Hepatic stellate cell (primary cell): ENCODE results near the gene MXD3.
"Not testable (repeated sequence)": the region's sequence is repeated elsewhere in the genome, so short reads cannot be mapped to it uniquely, and the experiment has no call there.

Experiments used
- DNase-seq: peaks from one replicate; pipeline ENCODE4 v3.0.0; 2011; ENCODE audit warnings: low spot score

Gene MXD3

GRCh38 chr5:177343000-177343399, 31.3 kb upstream of the MXD3 start:
- not testable (repeated sequence) for DNase-seq

DNA sequence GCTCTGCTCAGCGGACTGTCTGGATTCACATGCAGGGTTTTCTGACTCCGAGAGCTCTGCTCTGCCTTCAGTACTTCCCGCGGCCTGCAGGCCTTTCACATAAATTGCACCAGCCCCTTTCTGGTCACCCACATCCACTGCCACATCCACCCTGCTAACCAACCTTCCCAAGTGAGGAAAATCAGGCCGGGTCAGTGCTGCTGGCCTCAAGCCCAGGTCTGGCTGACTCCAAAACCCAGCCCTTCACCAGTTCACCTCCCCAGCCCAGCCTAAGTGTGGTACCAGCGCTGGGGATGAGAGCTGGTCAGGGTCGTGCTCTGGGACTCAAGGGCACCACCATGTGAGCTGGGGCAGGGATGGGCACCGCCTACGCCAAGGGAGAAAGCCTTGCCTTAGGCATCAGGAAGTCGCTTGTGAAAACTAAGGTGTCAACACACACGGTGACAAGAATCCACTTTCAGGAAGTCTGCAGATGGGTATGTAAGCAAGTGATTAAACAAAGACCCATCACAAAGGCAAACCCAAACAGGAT, 27.5 kb upstream of the MXD3 start:
- DNase-seq = no peak

DNA sequence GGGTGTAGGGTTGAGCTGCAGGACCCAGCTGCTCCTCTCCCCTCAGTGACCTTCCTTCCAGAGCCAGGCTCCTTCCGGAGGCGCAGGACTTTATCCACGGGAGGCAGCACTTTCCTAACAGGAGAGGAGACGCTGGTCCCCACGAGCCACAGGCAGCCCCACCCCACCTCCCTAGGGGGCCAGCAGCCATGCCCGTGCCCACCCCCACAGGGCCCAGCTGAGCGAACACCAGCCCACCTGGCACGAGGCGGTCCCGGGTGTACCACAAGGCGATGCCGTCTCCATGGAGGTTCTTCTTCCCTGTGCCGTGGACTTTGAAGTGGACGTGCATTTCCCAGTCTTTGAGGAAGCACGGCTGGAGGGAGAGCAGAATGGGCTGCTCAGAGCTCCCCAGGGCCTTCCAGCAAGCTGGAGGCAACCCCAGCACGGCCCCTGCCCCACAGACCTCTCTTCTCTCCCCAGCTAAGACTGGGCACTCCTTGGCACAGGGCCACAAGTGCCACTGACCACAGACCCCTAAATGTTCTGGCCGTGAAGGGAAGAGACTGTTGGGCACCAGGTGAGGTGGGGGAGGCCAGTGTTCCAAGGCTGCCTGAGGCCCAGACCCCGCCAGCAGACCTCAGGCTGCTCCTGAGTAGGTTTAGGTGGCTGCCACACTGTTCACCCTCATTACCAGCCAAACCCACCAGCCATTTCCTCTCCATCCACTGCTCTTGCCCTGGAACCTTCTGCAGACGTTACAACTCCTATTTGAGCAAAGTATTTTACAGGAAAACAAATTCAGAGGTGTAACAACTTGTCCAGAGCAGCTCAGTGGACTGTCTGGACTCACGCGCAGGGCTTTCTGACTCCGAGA, 26.8 kb upstream of the MXD3 start:
- DNase-seq = no peak

DNA sequence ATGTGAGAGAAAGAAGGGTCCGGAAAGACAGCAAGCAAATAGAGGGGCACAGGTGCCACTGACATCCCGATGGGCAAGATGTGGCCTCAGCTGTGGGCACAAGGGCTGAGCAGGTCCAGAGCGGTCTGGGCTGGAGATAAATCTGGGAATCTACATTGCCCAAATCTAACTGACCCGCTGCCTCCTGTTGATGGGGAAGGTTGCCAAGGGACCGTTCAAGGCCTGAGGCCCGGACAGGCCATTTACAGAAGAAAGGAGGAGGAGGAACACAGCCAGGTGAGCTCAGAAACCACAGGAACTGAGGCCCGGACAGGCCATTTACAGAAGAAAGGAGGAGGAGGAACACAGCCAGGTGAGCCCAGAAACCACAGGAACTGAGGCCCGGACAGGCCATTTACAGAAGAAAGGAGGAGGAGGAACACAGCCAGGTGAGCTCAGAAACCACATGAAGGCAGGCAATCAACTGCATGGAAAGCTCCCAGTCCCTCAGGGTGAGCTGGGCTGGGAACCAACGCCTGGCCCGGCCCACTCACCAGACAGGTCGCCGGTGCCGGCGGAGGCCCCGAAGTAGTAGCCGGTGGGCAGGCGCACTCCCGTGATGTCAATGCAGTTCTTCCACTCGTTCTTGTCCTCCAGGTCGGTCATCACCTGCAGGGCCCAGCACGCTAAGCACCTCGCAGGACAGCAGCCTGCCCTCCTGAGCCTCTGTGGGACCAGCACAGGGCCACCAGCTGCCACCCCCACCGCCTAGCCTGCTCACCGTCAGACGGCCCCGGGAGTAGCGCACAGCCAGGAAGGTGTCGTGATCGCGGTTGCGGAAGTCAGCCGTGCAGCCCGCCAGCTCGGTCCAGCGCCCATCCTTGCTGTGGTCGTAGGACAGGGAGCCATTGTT, 25.2 kb upstream of the MXD3 start:
- DNase-seq = no peak

GRCh38 chr5:177336112-177336511, 24.4 kb upstream of the MXD3 start:
- DNase-seq = no peak

DNA sequence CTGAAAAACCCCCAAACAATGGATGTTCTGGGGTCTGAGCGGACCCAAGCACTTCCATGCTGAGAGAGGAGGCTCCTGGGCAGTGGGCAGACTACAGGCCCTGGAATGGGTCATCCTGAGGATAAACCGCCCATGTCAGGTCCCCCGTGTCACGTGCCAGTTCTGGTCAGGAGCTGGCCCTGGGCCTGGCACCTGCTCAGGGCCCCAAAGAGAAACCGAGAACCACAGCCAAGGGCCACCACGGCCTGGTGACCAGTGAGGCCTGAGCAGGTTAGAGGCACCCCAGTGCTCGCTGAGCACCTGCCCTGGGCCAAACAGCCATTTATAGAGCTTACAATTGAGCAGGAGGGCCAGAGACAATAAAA, 24.0 kb upstream of the MXD3 start:
- DNase-seq = no peak

DNA sequence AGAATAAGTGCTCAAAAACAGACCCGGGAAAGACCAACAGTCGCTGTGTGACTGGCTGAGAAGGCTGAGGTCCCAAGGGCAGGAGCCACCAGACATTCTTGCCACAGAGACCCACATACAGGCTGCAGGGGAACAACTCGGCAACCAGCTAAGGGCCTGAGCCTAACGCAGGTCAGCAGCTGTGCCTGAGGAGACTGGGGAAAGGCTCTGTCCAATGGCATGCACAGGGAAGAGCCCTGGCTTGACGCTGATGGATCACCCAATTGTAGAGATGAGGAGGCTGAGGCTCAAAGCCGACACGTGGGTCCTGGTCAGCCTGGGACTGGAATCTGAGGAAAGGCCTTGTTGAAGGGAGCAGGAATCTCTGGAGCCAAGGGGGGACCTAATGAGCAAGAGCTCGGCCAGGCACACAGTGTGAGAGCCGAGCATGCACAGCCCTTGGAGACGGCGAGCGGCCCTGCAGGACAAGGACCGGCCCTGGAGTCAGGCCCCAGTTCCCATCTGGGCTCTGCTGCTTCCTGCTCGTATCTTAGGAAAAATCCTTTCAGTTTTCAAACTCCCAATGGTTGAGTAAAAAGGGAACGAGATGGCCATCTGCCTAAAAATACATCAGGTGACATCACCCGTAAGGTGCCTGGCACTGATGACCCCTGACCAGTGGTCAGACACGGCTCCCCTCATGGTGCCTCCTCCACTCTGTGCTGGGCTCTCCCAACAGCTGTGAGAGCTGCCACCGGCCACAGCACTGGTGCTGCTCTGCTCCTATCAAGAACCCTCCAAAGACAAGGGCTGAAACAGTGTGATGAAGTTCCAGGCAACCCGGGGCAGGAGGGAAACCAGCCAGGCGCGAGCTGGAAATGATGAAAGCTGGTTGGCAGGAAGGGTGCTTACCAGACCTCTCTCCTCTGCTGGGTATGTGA, 23.3 kb upstream of the MXD3 start:
- DNase-seq = no peak

GRCh38 chr5:177334155-177334551, 22.5 kb upstream of the MXD3 start:
- no peak for DNase-seq

GRCh38 chr5:177333420-177334154, 21.9 kb upstream of the MXD3 start:
- no peak for DNase-seq

GRCh38 chr5:177332896-177333260, 21.2 kb upstream of the MXD3 start:
- no peak for DNase-seq

DNA sequence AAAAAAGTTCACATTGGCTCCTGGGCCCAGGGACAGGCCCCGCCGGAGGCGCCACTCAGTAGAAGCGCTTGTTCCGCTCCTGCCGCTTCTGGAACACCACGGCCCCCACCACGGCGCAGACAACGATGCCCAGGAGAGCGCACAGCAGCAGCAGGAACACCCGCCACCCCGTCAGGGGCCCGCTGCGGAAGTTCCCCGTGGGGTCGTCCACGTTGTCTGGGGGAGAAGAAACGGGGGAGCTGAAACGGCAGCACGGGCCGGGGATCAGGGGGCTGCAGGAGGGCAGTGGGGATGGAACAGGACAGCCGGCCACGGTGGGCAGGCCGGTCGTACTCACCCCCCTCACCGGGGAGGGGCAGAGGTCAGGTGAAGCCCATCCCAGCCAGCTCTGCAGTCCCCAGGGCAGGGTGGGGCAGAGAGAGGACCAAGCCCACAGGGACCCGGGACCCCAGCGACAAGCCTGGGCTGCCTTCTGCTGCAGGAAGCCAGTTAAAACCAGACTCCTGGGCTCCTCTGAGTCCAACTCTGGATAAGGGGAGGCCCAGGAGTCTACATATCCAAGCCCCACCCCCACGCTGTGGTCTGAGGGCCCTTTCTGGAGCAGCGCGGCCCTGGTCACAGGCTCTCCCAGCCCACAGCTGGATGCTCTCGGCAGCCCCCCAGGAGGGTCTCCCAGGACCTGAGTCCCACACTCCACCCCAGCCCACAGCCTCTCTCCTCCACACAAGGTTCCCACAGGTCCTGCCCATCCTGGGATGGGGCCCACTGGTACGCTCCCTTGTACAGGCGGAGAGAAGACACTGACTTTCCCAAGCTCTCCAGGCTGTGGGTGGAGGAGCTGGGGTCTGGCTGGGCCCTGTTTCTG, 20.6 kb upstream of the MXD3 start:
- no peak for DNase-seq

DNA sequence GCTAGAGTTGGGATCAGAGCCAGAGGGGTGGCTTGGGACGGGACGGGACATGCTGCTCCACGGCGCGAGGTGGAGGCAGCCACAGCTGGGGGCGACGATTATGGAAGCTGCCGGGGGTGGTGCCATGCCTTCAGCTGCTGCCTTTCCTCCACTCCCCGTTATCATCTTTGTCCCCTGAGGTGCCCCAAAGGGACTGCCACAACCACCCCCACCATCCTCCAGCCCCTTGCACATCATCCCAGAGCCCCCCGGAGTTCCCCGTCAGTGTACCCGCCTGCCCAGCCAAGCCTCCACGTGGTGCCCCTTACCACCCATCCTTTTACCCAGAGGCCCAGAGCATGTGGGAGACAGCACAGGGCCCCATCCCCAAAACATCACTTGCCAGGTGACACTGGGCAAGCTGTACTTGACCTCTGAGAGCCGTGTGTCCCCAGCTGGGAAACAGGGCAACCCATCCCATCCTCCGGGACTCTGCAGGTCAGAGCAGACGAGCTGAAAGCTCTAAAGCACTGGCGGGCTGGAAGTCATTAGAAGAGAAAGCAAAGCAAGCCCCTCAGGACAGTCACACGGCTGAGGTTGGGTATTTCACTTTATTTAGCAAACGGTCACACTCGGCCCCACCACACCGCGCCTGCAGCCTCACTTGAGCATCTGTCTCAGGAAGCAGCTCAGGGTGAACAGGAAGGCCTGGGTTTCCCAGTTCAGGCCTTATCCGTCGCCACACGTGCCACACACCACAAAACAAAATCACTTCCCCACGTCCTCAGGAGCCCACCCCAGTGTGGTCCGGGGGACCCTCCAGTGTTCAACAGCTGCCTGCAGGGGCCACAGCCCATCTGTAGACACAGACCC, 19.5 kb upstream of the MXD3 start:
- DNase-seq = no peak

DNA sequence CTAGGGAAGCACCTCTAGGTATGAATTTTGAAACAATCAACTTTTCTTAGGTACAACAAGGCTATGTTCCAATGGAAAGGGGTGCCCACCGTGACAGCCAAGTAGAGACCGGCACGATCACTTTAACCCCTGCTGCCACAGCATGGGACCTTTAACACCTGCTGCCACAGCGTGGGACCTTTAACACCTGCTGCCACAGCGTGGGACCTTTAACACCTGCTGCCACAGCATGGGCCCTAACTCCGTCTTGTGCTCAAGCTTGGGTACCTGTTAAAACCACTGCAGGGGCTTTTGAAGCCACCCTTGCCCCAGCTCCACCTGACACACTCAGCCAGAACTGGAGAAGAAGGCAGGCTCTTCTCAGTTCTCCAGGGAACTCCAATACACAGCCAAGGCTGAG, 18.2 kb upstream of the MXD3 start:
- DNase-seq = no peak

DNA sequence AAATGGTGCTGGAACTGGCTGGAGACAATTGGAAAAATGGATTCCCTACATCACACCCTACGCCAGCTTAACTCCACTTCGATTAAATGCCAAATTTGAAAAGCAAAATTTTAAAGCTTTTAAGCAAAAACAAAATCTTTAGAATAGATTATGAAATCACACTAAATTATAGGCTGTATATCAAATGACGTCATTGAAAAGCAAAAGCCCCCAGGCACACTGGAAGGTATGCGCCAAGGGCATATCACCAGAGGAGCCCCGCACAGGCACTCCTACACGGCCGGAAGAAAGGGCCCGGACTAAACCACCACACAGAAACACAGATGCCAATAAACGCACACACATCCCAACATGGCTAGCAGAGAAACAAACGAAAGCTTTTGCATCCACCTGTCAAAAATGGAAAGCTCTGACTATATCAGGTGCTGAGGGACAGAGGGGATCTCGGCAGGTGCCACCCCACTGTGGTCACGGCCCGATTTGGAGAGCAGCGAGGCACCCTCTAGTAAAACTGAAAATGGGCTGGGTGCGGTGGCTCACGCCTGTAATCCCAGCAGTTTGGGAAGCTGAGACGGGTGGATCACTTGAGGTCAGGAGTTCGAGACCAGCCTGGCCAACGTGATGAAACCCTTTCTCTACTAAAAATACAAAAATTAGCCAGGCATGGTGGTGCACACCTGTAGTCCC, 17.0 kb upstream of the MXD3 start:
- DNase-seq = no peak

- no peak for DNase-seq
These were observed 16.1 kb upstream of the MXD3 start for GRCh38 chr5:177327539-177328522.

- DNase-seq = no peak
These were observed 14.2 kb upstream of the MXD3 start for GRCh38 chr5:177325868-177326381.

DNA sequence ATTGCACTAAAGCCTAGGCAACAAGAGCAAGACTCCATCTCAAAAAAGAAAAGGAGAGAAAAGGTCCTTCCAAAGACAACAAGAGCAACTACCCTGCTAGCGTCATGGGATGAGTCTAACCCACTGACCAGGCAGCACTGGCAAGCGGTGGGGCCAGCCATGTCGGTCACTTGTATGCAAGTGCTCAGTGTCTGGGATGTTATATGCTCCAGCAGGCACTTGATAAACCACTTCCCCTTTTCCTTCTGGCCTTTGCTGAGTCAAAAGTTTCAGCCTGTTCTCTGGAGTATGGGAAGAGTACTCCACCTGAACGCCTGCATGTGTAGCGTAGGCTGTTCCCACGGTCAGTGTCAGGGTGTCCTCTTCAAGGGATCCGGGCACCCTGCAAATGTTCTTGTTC, 9.2 kb upstream of the MXD3 start:
- no peak for DNase-seq
